ENCODE data around the gene POLE. TPM values are rescaled to one million over a fixed set of nuclear protein-coding genes. Genes with fewer than 3 reads are reported as not detected.

The POLE gene
- total and polyA plus RNA-seq, 9 of the 15 experiments (the other 6 are each of a cell fraction or from before 2014, with no cell fraction given), result 2.4 to 154 (median 49.6) TPM

- TF ChIP-seq ZNF318 (IDR thresholded peaks at IDR 0.05; ENCODE audit: borderline replicate concordance in 1 of 2, low read depth in 1 of 2) (no peak), CTCFL (IDR thresholded peaks at IDR 0.05; ENCODE audit: borderline replicate concordance, insufficient read depth, low read depth, low read length, poor library complexity, severe bottlenecking) (no peak), XRCC3 (IDR thresholded peaks at IDR 0.05) (no peak), ZNF75A (CRISPR knock-in tag; IDR thresholded peaks at IDR 0.05) (no peak), KAT2B (IDR thresholded peaks at IDR 0.05; ENCODE audit: low read depth, low read length) (no peak), SRSF1 (IDR thresholded peaks at IDR 0.05; ENCODE audit: low read depth, low read length) (no peak), CEBPG (CRISPR knock-in tag; IDR thresholded peaks at IDR 0.05) (no peak), CEBPG (tag; conservative IDR thresholded peaks at IDR 0.05 in 1 of 2, IDR thresholded peaks at IDR 0.05 in 1 of 2) (no peak), UBTF (IDR thresholded peaks at IDR 0.05; ENCODE audit: borderline replicate concordance in 1 of 2, low read depth in 2 of 2, low read length in 2 of 2) (no peak)
These were observed 100.2 kb downstream of the POLE start (continued) for GRCh38 chr12:132586929-132587328.
